GM20431 (cell line): ENCODE results near the gene ATP2C2.
"Not testable (repeated sequence)": the region's sequence is repeated elsewhere in the genome, so short reads cannot be mapped to it uniquely, and the experiment has no call there.

Experiments
- in situ Hi-C: fragments of 300-500 bp; cut with MseI, MboI; formaldehyde crosslinking; loops from one replicate; pipeline ENCODE4 v1.15.0; 2020; ENCODE audit warnings: low sequenced_read_pairs; ENCODE audit not compliant: unreplicated experiment

ATP2C2 gene

GRCh38 chr16:84391151-84392030, 23.1 kb downstream of the ATP2C2 start:
- in situ Hi-C loops, result no loop called here

- in situ Hi-C loops, result no loop called here
These were observed 23.7 kb downstream of the ATP2C2 start for GRCh38 chr16:84392031-84392360.

GRCh38 chr16:84396082-84396481, 27.7 kb downstream of the ATP2C2 start:
- in situ Hi-C loops, result not testable (repeated sequence)

GRCh38 chr16:84396537-84397008, 28.2 kb downstream of the ATP2C2 start:
- in situ Hi-C loops, result no loop called here

GRCh38 chr16:84397090-84397489, 28.8 kb downstream of the ATP2C2 start:
- in situ Hi-C loops, result no loop called here

- in situ Hi-C loops, result no loop called here
These were observed 30.4 kb downstream of the ATP2C2 start for GRCh38 chr16:84398701-84399100.

- in situ Hi-C loops, result not testable (repeated sequence)
These were observed 31.6 kb downstream of the ATP2C2 start for GRCh38 chr16:84399912-84400311.

- in situ Hi-C loops, result not testable (repeated sequence)
These were observed 35.1 kb downstream of the ATP2C2 start for GRCh38 chr16:84403435-84403834.

GRCh38 chr16:84404324-84404723, 36.0 kb downstream of the ATP2C2 start:
- in situ Hi-C loops, result no loop called here

GRCh38 chr16:84404936-84405639, 36.8 kb downstream of the ATP2C2 start:
- in situ Hi-C loops, result no loop called here

- in situ Hi-C loops, result no loop called here
These were observed 37.9 kb downstream of the ATP2C2 start for GRCh38 chr16:84406006-84406963.

GRCh38 chr16:84407588-84408313, 39.4 kb downstream of the ATP2C2 start:
- in situ Hi-C loops, result no loop called here

- in situ Hi-C loops, result no loop called here
These were observed 40.0 kb downstream of the ATP2C2 start for GRCh38 chr16:84408314-84408690.

- in situ Hi-C loops, result no loop called here
These were observed 40.5 kb downstream of the ATP2C2 start for GRCh38 chr16:84408856-84409255.

GRCh38 chr16:84410361-84411138, 42.2 kb downstream of the ATP2C2 start:
- in situ Hi-C loops, result no loop called here

- in situ Hi-C loops, result no loop called here
These were observed 43.4 kb downstream of the ATP2C2 start for GRCh38 chr16:84411768-84412167.

- in situ Hi-C loops, result no loop called here
These were observed 43.9 kb downstream of the ATP2C2 start for GRCh38 chr16:84412262-84412661.

- in situ Hi-C loops, result no loop called here
These were observed 45.1 kb downstream of the ATP2C2 start for GRCh38 chr16:84413244-84414004.
